SK-N-SH treated with all-trans-retinoic acid at 6 μM for 48 hours (cell line): ENCODE results near the gene MAP2K6.
A peak's percentile ranks its signal among the peaks of the same experiment; 100 is the strongest.

Experiments used
- ATAC-seq: fragments of 200-7000 bp; cut with Tn5 transposase; 3 replicates; pipeline ENCODE4 v1.9.1; 2020; ENCODE audit warnings: mild to moderate bottlenecking, moderate library complexity
- BACH2 ChIP-seq: fragments of 250-450 bp; sonication (Bioruptor Pico); IDR thresholded peaks from 2 replicates; pipeline ENCODE4 v1.9.0; 2021; ENCODE audit warnings: mild to moderate bottlenecking, borderline replicate concordance
- CREB5 ChIP-seq: fragments of 250-450 bp; sonication (Bioruptor Pico); IDR thresholded peaks from 2 replicates; pipeline ENCODE4 v1.5.1; 2020; ENCODE audit warnings: low read depth, mild to moderate bottlenecking, moderate library complexity
- CSRNP3 ChIP-seq: fragments of 250-450 bp; sonication (Bioruptor Pico); IDR thresholded peaks from 2 replicates; pipeline ENCODE4 v1.5.1; 2021; ENCODE audit warnings: mild to moderate bottlenecking, moderate library complexity
- ESRRG ChIP-seq: fragments of 250-450 bp; sonication (Bioruptor Pico); IDR thresholded peaks from 2 replicates; pipeline ENCODE4 v1.6.1; 2021; ENCODE audit warnings: mild to moderate bottlenecking
- GLIS3 ChIP-seq: fragments of 250-450 bp; sonication (Bioruptor Pico); IDR thresholded peaks from 2 replicates; pipeline ENCODE4 v1.5.0; 2020; ENCODE audit warnings: mild to moderate bottlenecking, moderate library complexity
- ISL1 ChIP-seq: fragments of 250-450 bp; sonication (Bioruptor Pico); IDR thresholded peaks from 2 replicates; pipeline ENCODE4 v2.1.2; 2022; ENCODE audit warnings: mild to moderate bottlenecking, moderate library complexity
- OSR1 ChIP-seq: fragments of 250-450 bp; sonication (Bioruptor Pico); IDR thresholded peaks from 2 replicates; pipeline ENCODE4 v1.8.0; 2022; ENCODE audit warnings: moderate library complexity, mild to moderate bottlenecking, inconsistent platforms
- PATZ1 ChIP-seq: fragments of 250-450 bp; sonication (Bioruptor Pico); IDR thresholded peaks from 2 replicates; pipeline ENCODE4 v1.8.0; 2020; ENCODE audit warnings: mild to moderate bottlenecking, moderate library complexity, borderline replicate concordance
- POU6F1 ChIP-seq: fragments of 250-450 bp; sonication (Bioruptor Pico); IDR thresholded peaks from 2 replicates; pipeline ENCODE4 v1.8.0; 2021; ENCODE audit warnings: low read depth, mild to moderate bottlenecking, moderate library complexity, borderline replicate concordance
- PPARA ChIP-seq: fragments of 250-450 bp; sonication (Bioruptor Pico); IDR thresholded peaks from 2 replicates; pipeline ENCODE4 v1.5.0; 2020; ENCODE audit warnings: mild to moderate bottlenecking, borderline replicate concordance
- RARB ChIP-seq: fragments of 250-450 bp; sonication (Bioruptor Pico); IDR thresholded peaks from 2 replicates; pipeline ENCODE4 v1.8.0; 2021; ENCODE audit warnings: mild to moderate bottlenecking, moderate library complexity
- SNAI2 ChIP-seq: fragments of 250-450 bp; sonication (Bioruptor Pico); IDR thresholded peaks from 2 replicates; pipeline ENCODE4 v1.5.0; 2020; ENCODE audit warnings: mild to moderate bottlenecking, moderate library complexity
- TCF4 ChIP-seq: fragments of 250-450 bp; sonication (Bioruptor Pico); IDR thresholded peaks from 2 replicates; pipeline ENCODE4 v1.8.0; 2021; ENCODE audit warnings: mild to moderate bottlenecking, moderate library complexity, borderline replicate concordance
- TOX ChIP-seq: fragments of 250-450 bp; sonication (Bioruptor Pico); IDR thresholded peaks from 2 replicates; pipeline ENCODE4 v1.8.0; 2021; ENCODE audit warnings: mild to moderate bottlenecking, moderate library complexity, borderline replicate concordance
- TSHZ2 ChIP-seq: fragments of 250-450 bp; sonication (Bioruptor Pico); IDR thresholded peaks from 2 replicates; pipeline ENCODE4 v1.5.0; 2020; ENCODE audit warnings: mild to moderate bottlenecking, moderate library complexity
- ZC3H10 ChIP-seq: fragments of 250-450 bp; sonication (Bioruptor Pico); IDR thresholded peaks from 2 replicates; pipeline ENCODE4 v1.5.1; 2021; ENCODE audit warnings: mild to moderate bottlenecking, moderate library complexity
- ZFP3 ChIP-seq: fragments of 250-450 bp; sonication (Bioruptor Pico); IDR thresholded peaks from 2 replicates; pipeline ENCODE4 v1.5.0; 2020; ENCODE audit warnings: mild to moderate bottlenecking, moderate library complexity
- ZFP30 ChIP-seq: fragments of 450-650 bp; formaldehyde crosslinking; IDR thresholded peaks from 2 replicates; pipeline ENCODE4 v1.5.0; 2022; ENCODE audit warnings: mild to moderate bottlenecking, moderate library complexity
- ZNF565 ChIP-seq: fragments of 450-650 bp; formaldehyde crosslinking; conservative IDR thresholded peaks from 2 replicates; pipeline ENCODE4 v1.5.0; 2020; ENCODE audit warnings: low read depth, mild to moderate bottlenecking, moderate library complexity
- ZNF70 ChIP-seq: fragments of 450-650 bp; formaldehyde crosslinking; IDR thresholded peaks from 2 replicates; pipeline ENCODE4 v1.5.0; 2020; ENCODE audit warnings: mild to moderate bottlenecking, moderate library complexity
- ZNF8 ChIP-seq: fragments of 450-650 bp; formaldehyde crosslinking; IDR thresholded peaks from 2 replicates; pipeline ENCODE4 v1.5.0; 2020; ENCODE audit warnings: mild to moderate bottlenecking, moderate library complexity

The MAP2K6 gene

GRCh38 chr17:69547230-69547629 lies 132.7 kb downstream of the MAP2K6 start:
- no peak for ATAC-seq
- TF ChIP-seq ISL1 (CRISPR knock-in tag) (no peak), POU6F1 (CRISPR knock-in tag) (no peak), TSHZ2 (CRISPR knock-in tag) (no peak), RARB (CRISPR knock-in tag) (no peak), TOX (no peak), ZFP30 (CRISPR knock-in tag) (no peak), ESRRG (no peak), SNAI2 (CRISPR knock-in tag) (no peak), ZNF565 (CRISPR knock-in tag) (no peak), OSR1 (CRISPR knock-in tag) (no peak)

- no peak for ATAC-seq
These were observed 133.4 kb downstream of the MAP2K6 start for GRCh38 chr17:69547947-69548346.

GRCh38 chr17:69551212-69552010 lies 136.9 kb downstream of the MAP2K6 start:
- TF ChIP-seq ZC3H10 (CRISPR knock-in tag) (no peak), SNAI2 (CRISPR knock-in tag) (no peak), ZNF565 (CRISPR knock-in tag) (no peak), ZNF70 (CRISPR knock-in tag) (no peak), PPARA (CRISPR knock-in tag) (no peak), POU6F1 (CRISPR knock-in tag) (no peak), ISL1 (CRISPR knock-in tag) (no peak), ZFP30 (CRISPR knock-in tag) (no peak), CREB5 (CRISPR knock-in tag) (no peak), GLIS3 (CRISPR knock-in tag) (no peak), ZFP3 (CRISPR knock-in tag) (no peak), TCF4 (CRISPR knock-in tag) (no peak), PATZ1 (CRISPR knock-in tag) (no peak), CSRNP3 (CRISPR knock-in tag) (no peak), RARB (CRISPR knock-in tag) (no peak), ESRRG (no peak), TOX (no peak), BACH2 (CRISPR knock-in tag) (no peak), ZNF8 (CRISPR knock-in tag) (no peak)
- peak; percentile 49; the same call in 2 of the 3 replicates for ATAC-seq

More at GRCh38 chr17:69547947-69548346, 133.4 kb downstream of the MAP2K6 start:
- TF ChIP-seq ZFP30 (CRISPR knock-in tag) (no peak), SNAI2 (CRISPR knock-in tag) (no peak), ZFP3 (CRISPR knock-in tag) (no peak), POU6F1 (CRISPR knock-in tag) (no peak), PPARA (CRISPR knock-in tag) (no peak)
